GM18861 (cell line): ENCODE measurements around the gene PITRM1.
"Not testable (repeated sequence)": the region's sequence is repeated elsewhere in the genome, so short reads cannot be mapped to it uniquely, and the experiment has no call there.

Source experiments
- ATAC-seq: cut with Tn5 transposase; IDR thresholded peaks from one replicate; pipeline ENCODE4 v1.9.1; 2021; ENCODE audit not compliant: unreplicated experiment

PITRM1 gene

DNA sequence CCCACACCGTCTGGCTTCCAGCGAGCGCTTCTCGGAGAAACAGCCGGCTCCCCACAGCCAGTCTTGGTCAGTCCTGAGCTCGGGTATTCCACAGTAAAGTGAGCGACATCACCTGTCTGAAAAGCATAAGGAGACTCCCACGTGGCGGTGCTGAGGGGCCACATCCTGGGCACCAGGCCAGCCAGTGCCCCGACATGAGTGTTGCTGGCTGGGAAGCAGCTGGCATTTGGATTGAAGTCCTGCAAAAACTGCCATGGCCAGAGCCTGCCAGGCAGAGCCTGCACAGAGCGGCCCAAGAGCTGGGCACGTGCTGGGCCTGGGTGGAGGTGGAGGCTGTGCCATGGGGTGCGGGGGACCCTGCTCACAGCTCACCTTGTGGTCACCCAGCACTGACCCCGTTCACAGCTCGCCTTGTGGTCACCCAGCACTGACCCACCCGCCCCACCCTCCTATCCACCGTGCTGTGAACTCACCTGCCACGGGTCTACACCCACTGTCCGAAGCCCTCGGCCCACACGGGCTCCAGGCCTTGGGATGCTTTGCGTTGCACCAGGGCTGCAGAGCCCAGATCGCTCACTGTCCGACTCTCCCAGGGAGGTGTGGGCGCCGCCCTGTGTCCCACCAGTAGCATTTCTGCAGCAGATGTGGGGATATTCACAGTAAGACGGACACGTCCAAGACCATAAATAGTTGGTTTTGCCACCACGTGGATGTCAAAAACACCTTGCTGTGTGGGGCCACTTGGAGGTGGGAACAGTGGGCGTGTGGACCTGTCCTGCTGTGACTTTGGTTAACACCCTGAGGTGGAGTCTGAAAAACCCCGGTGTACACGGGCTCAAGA, 48.8 kb downstream of the PITRM1 start:
- no peak for ATAC-seq

DNA sequence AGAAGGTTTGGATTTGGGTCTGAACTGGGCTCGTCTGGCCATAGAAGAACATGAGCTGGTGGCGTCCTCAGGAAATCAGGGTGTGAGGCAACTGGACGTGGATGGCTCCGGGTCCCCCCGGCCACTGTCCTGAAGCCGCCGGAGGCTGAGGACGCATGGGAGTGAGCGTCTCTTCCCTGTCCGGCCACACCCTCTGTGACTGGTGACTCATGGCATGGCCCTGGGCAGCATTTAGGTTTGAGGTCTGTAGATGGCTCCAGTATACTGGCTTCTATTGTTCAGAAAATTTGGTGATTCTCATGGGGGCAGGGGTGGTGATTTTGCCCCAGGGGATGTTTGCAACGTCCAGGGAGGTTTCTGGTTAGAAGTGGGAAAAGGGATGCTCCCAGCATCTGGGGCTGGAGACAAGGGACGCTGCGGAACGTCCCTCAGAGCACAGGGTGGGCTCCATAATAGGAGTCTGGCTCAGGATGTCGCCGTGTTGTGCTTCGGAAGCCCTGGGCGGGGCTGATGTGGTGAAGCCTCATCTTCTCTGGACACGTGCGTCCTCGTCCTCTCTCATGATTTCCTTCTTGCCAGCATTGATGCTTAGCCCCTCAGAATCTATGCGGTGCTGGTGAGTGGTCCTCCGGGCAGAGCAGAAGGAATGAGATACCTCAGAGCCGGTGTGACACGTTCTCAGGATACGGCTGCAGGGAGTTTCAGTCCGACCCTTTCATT, 49.9 kb downstream of the PITRM1 start:
- no peak for ATAC-seq

DNA sequence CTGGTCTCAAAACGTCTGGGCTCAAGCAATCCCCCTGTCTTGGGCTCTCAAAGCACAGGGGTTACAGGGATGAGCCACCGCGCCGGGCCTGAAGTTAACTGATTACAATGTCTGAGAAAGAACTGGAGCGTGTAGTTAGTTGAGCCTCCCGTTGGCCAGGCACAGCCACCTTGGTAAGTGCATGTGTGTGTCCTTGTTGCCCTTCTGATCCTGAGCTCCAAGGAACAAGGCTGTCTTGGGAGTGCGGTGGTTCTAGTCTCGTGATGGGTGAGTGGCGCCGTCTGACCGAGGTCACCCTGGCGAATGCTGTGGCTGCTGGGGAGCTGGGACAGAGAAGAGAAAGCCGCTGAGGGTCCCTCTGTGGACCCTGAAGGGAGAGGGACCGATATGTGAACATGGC, 50.5 kb downstream of the PITRM1 start:
- ATAC-seq = no peak

DNA sequence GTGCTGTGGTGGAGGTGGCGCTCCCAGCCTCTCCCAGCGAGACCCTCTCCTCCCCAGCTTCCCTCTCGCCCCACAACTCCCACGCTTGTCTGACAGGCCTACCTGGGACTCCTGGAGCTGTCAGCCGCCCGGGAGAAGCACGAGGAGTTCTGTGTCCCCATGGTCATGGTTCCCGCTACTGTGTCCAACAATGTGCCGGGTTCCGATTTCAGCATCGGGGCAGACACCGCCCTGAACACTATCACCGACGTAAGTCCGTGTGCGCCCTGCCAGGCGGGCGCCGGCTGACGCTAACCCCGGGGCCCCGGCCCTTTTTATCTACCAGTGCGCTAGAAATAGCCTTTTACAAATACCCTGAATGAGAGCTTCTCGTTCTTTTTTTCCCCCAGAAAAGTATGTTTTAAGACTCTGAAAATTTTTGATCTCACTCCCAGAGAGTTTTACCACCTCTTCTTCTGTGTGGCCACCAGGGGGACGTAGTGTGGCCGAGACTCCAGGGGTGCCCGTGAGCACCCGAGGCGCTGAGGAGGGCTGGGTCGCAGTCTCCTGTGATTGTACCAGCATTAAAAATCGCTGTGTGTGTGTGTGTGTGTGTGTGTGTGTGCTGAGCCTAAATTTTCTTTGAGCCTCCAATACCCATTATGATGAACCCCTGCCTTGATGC, 52.7 kb downstream of the PITRM1 start:
- no peak for ATAC-seq

DNA sequence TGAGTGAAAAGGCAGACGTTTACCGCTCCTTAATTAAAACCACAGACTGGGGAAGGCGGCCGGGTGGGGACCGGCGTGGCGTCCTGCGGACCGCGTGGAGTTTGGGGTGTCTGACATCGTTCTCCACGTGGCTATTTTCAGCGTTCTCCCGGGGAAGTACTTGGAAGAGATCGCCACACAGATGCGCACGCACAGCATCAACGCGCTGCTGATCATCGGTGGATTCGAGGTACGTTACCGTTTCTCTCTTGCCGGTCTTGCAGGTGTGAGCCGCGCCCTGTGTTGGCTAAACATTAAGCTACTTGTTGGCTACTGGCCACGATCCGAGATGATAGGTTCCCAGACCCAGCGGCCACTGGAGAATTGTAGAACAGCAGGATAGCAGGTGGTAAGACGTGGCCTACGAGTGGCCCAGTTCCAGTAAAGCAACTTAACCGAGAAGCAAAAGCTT, 53.9 kb downstream of the PITRM1 start:
- no peak for ATAC-seq

DNA sequence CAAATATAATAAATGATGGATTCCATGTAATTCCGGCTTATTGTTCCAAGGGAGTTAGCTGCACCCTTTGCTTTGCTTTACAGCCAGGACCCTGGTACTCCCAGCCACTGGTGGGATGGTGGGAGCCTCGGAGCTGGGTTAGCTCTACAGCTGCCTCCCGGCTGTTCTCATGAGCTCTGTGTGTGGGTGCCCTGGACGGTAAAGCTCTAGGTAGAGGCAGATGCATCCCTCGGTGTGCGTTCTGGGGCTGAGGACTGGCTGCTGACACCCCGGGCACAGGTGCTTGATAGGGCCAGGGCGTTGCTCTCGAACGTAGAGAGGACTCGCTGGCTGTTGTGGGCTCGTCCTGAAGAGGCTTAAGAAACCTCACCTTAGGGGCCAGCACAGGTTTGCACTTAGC, 55.1 kb downstream of the PITRM1 start:
- no peak for ATAC-seq

DNA sequence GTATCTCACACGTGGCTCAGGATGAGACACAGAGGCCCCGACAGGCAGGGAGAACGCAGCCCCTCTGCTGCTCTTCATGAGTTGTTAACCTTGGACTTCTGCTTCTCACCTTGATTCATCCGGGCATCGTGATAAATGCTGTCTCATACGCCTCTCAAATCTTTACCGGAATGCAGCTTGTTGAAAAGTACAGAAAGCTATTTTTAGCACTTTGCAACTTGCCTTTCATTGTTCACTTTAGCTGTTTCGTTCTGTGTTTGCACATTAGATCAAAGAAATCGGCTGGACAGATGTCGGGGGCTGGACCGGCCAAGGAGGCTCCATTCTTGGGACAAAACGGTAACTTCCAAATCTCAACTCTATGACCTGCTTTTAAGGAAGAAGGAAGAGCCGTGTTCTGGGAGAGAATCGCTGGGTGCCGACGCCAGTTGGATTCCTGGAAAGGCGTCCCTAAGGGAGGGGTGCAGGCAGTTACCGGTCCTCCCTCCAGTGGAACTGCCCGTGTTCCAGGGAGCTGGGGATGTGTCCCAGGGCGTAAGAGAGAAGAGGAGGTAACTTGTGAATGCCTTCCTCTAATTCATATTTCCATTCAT, 56.0 kb downstream of the PITRM1 start:
- no peak for ATAC-seq

DNA sequence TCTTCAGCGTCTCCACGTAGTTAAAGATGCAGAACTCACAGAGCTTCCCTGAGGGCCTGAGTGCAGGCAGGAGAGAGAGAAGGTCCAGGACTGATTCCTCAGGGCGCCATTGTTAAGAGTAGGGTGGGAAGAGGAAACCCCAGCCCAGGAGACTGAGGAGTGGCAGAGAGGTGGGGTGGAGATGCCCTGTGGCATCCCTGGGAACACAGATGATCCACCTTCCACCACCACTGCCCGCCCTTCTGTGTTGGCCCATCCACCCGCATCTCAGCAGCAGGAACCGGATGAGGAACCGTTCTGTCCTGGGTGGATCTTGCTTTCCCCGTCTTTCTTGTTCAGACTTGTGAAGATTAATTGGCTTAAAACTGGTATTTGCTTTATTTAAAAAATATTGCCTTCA, 56.9 kb downstream of the PITRM1 start:
- ATAC-seq = no peak

DNA sequence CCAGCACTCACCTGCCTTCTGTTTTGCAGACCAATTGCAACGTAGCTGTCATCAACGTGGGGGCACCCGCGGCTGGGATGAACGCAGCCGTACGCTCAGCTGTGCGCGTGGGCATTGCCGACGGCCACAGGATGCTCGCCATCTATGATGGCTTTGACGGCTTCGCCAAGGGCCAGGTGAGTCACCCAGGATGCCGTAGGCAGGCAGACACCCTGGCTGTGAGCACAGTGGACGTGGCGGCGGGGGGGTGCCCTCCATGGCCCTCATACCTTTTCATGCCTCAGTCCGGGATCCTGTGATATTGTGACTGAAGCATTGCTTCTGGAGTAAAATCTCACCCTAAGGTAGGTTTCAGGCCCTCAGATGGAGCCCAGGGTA, 59.2 kb downstream of the PITRM1 start:
- ATAC-seq = no peak

DNA sequence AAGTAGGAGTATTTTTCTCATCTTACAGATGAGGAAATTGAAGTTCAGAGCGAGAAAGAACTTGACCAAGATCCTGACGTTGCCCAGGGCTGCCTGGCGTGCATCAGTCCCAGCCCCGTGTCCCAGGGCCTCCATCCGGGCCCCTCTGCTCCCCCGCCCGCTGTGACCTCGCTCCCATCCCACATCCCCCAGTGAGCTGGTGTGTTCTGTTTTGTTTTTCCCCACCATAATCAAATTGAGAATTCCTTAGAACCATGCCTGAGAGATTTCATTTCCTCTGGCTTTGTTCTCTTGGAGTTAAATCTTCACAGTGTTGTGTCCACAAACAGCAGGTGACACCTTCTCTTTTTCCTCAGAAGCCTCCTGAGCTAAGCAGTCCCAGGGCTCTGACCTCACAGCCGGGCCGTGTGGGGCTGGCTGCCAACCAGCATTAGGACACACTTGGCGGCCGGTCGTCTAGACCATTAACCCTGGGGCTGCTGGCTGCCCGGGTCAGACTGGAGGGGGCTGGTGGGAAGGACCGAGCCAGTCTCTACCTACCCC, 60.9 kb downstream of the PITRM1 start:
- ATAC-seq = no peak

DNA sequence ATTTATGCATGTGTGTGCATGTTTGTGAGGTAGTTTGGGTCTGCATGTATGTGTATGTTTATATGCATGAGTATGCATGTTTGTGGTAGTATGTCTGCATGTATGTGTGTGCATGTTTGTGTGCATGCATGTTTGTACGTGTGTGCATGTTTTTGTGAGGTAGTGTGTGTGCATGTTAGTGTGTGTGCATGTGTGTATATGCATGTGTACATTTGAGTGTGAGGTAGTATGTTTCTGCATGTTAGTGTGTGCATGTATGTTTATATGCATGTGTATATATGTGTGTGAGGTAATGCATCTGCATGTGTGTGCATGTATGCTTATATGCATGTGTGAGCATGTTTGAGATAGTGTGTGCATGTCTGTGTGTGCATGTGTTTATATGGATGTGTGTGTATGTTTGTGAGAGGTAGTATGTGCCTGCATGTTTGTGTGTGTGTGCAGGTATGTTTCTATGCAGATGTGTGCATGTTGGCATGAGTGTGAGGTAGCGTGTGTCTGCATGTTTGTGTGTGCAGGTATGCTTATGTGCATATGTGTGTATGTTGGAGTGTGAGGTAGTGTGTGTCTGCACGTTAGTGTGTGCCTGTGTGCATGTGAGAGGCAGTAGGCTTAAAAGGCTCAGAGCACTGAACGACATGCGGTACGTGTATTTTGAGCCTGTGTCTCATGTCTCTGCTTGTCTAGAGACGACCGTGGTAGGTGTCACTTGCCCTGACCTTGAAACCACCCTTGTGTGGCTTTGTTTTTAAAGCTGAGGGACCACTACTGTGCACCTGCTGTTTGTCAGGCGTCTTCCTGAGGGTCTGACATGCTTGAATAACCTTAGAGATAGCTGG, 61.6 kb downstream of the PITRM1 start:
- no peak for ATAC-seq

DNA sequence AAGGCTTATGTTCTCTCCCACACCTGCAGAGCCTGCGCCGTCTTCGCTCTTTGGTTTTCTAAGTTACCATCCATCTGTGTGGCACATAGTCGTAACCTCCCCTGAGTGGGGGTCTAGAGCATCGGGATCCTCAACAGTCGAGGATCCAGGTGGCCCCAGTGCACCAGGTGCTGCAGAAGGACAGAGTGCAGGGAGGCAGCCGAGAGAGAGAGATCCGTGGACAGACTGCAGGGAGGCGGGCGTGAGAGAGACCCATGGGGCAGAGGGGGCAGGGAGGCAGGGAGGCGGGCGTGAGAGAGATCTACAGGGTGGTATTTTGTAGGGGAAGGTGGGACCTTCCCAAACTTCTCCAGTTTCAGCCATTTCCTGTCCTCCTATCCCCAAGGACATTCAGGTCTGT, 62.9 kb downstream of the PITRM1 start:
- no peak for ATAC-seq

DNA sequence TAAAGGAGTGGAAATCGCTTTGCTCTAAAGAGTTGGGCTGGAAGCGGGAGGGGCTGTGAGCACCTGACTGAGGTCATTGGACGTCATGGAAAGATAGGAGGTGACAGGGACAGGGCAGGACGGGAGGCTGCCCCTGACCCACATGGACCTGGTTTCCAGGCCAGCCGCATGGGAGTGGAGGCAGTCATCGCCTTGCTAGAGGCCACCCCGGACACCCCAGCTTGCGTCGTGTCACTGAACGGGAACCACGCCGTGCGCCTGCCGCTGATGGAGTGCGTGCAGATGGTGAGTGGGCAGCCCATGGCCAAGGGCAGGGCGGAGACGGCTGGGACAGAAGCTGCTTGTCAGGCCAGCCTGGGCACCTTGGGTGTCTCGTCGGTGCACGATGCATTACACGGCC, 63.4 kb downstream of the PITRM1 start:
- no peak for ATAC-seq

DNA sequence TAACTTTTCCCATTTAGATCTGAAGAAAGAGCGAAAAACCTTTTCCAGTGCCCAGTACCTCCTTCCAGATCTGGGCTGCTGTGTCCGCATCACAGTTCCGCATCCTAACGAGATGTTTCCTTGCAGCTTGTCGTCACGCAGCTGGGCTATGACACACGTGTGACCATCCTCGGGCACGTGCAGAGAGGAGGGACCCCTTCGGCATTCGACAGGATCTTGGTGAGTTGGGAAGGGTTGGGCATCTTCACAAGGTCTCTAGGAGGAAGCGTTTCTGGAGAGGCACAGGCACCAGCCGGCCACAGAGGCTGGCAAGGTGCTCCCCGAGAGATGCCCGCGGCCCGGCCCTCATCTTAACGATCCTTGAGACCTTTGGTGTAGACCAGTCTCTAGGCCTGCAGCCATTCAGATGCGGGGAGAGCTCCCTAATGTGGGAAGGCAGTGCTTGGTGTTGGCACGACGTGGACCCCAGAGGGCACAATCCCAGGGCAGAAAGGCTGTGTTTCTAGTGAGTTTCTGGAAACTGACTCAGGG, 63.9 kb downstream of the PITRM1 start:
- ATAC-seq = no peak

DNA sequence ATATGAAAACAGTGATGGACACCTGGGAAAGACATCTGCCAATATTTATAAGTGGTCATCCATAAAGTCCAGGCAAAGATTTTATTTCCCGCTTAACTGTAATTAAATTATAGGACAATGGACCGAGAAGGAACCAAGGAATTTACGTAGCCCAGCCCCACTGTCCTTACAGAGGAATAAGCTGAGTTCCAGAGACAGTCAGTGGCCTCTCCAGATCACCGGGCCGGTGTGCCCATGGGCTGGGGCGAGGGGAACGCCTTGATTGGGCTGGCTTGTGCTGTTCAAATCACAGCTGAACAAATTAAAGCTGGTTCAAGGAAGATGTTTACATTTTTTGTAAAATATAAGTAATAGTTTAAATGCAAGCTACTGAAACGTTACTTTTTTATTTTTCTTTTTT, 64.5 kb downstream of the PITRM1 start:
- ATAC-seq = no peak

DNA sequence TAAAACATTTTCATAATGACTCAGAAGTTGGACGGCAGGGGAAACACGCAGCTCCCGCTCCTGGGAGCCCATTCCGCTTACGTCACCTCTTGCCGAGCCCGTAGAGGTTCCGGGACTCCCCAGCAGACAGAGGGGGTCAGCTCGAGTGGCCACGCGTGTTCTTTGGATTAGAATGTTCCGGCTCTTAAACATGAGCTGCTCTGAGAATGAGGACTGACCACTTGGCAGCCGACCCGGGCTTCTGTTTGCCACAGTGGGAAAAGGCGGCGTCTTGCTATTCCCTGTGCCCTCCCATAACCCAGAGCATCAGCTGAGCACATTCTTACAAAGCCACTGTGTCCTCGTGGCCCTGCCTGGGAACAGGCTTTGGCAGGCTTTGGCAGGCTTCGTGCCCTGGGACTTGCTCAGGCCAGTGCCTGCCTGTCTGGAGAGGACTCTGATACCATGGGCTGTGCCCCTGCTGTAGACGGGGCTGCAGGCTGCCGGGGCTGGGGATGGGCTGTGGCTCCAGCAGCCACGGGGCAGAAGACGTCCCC, 65.1 kb downstream of the PITRM1 start:
- no peak for ATAC-seq

DNA sequence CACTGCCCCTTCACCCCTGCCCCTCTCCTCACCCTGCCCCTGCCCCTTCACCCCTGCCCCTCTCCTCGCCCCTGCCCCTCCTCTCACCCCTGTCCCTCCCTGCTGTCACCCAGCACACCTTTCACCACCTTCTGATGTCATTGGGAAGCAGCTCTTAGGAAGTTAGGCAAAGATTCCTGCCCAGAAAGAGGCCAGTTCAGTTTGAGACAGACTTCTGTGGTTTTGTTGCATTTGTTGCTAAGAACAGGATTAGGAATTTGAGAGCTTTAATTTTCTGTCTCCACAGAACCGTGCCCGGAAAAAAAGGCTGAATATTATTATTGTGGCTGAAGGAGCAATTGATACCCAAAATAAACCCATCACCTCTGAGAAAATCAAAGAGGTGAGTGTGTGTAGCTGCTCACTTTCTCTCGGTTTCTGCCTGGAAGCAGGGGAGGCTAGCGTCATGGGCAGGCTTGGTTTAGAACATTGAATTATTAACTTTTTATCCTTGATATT, 65.6 kb downstream of the PITRM1 start:
- ATAC-seq = no peak

DNA sequence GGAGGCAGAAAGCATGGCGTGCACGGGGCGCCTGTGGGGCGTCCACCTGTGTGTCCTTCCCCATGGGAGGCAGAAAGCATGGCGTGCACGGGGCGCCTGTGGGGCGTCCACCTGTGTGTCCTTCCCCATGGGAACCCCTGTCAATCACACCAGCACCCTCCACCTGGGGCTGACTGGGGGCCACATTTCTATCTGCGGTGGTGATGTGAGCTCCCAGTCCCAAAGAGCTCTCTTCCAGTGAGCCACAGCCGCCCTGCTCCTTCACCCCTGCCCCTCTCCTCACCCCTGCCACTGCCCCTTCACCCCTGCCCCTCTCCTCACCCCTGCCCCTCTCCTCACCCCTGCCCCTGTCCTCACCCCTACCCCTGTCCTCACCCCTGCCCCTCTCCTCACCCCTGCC, 66.3 kb downstream of the PITRM1 start:
- ATAC-seq = not testable (repeated sequence)

DNA sequence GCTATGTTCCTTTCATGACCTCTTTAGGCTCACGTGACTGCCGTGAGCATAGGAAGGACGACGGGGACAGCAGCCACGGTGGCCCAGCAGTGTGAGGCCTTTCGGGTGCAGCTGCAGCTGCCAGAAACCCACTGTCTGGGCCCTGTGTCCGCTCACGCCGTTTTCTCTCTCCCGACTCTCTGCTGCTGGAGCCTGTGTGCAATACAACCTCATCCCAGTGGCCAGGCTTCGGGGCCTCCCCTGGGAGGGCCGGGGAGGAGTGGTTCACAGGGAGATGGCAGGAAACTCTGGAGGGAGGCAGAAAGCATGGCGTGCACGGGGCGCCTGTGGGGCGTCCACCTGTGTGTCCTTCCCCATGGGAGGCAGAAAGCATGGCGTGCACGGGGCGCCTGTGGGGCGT, 66.7 kb downstream of the PITRM1 start:
- ATAC-seq = no peak

DNA sequence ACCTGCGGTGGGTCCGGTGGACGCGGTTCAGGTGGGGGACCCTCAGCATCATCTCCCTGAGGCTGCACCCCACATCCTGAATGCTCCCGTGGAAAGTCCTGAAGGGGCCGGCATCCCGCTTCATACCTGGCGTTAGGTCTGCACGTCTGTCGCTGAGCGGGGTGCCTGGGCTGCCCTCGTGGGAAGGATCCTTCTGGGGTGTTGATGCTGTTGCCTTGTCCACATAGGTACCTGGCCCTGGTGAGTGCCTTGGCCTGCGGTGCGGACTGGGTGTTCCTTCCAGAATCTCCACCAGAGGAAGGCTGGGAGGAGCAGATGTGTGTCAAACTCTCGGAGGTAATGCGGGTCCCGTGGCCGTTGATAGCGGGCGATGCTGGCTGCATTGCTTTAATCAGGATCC, 67.4 kb downstream of the PITRM1 start:
- no peak for ATAC-seq
